DND-41 (cell line): ENCODE results near the gene SAG.

Source experiments
- CTCF ChIP-seq: IDR thresholded peaks from 2 replicates; pipeline ENCODE4 v1.5.1; 2012; ENCODE audit warnings: borderline replicate concordance, low read length, moderate library complexity, mild to moderate bottlenecking; ENCODE audit not compliant: poor library complexity, severe bottlenecking; ENCODE audit errors: extremely low read depth
- EZH2 ChIP-seq: IDR thresholded peaks from 3 replicates; pipeline ENCODE4 v1.6.1; 2012; ENCODE audit warnings: borderline replicate concordance, low read depth, mild to moderate bottlenecking, moderate library complexity, low read length, inconsistent platforms; ENCODE audit not compliant: severe bottlenecking

- TF ChIP-seq CTCF (no peak), EZH2 (no peak)
Observed at GRCh38 chr2:233295891-233296290, 11.7 kb upstream of the SAG start.
